HepG2 (cell line): ENCODE measurements around the gene MEX3A. TPM values are rescaled to one million over a fixed set of nuclear protein-coding genes. Genes with fewer than 3 reads are reported as not detected.

ENCODE experiments used
- ATAC-seq: fragments of 200-7000 bp; cut with Tn5 transposase; 3 replicates; pipeline ENCODE4 v1.9.1; 2020; ENCODE audit warnings: mild to moderate bottlenecking, moderate library complexity
- BruUV-seq: library from RNA; stranded (reverse); fragments of 400-500 nt; replicated peaks from 2 replicates; lab custom pipeline; 2021; lab: Mats Ljungman, UMichigan
- CTCF ChIA-PET: fragments of 300-600 bp; formaldehyde crosslinking; extraction: SDS; loops from one replicate; lab custom pipeline; 2021; ENCODE audit warnings: low total read pairs, inconsistent platforms, low intra/inter-chr PET ratio; lab: Yijun Ruan, JAX
- POLR2A ChIA-PET: fragments of 350-600 bp; sonication (Branson Sonifier 250); formaldehyde crosslinking; loops from one replicate; lab custom pipeline; 2020; ENCODE audit warnings: antibody characterized with exemption, inconsistent platforms; lab: Yijun Ruan, JAX
- DNase-seq: peaks from one replicate; pipeline ENCODE4 v3.0.0-alpha.2; 2015; ENCODE audit warnings: low spot score
- FAIRE-seq: peaks from 3 replicates; lab custom pipeline; 2011; peaks lifted over from hg19 to GRCh38; lab: Jason Lieb, UNC
- H2AFZ ChIP-seq: one replicate; pipeline ENCODE4 v1.6.1; 2011; ENCODE audit warnings: low read length, inconsistent platforms
- H3K27ac ChIP-seq: fragments of 300-600 bp; 3 replicates; pipeline ENCODE4 v1.8.0; 2011; ENCODE audit warnings: mixed run types, mild to moderate bottlenecking, mixed read lengths, low read length, inconsistent platforms; ENCODE audit not compliant: insufficient read depth; ENCODE audit errors: extremely low read length
- H3K27me3 ChIP-seq, 2 experiments: fragments of 200-600 bp in 1 of 2; 2 replicates in 1 of 2; 3 replicates in 1 of 2; pipeline versions ENCODE4 v1.6.0 to v1.8.0; 2011; ENCODE audit warnings: low read length in 2 of 2, mild to moderate bottlenecking in 2 of 2, moderate library complexity in 2 of 2, inconsistent platforms in 1 of 2; ENCODE audit not compliant: insufficient read depth in 2 of 2, control insufficient read depth in 1 of 2
- H3K36me3 ChIP-seq, 2 experiments: fragments of 200-600 bp in 1 of 2; replicated peaks in 1 of 2; 2 replicates in 1 of 2; 3 replicates in 1 of 2; pipeline versions ENCODE4 v1.5.1 to v1.8.0; 2011; ENCODE audit warnings: low read length in 2 of 2, inconsistent platforms in 1 of 2; ENCODE audit not compliant: insufficient read depth in 2 of 2, control insufficient read depth in 1 of 2
- H3K4me1 ChIP-seq: 2 replicates; pipeline ENCODE4 v1.5.1; 2012; ENCODE audit warnings: low read length, inconsistent platforms; ENCODE audit not compliant: insufficient read depth
- H3K4me2 ChIP-seq: 2 replicates; pipeline ENCODE4 v1.6.0; 2011; ENCODE audit warnings: low read depth, low read length, inconsistent platforms
- H3K4me3 ChIP-seq, 3 experiments: fragments of 200-600 bp in 1 of 3; sonication (generic), shearing (Covaris generic) in 1 of 3; replicated peaks in 1 of 3; 2 replicates each; pipeline ENCODE4 v1.5.1; 2011 to 2016; ENCODE audit warnings: low read length in 3 of 3, inconsistent platforms in 2 of 3, low read depth in 2 of 3, mild to moderate bottlenecking in 2 of 3, control low read depth in 1 of 3, mixed read lengths in 1 of 3; ENCODE audit not compliant: insufficient read depth in 1 of 3
- H3K79me2 ChIP-seq: one replicate; pipeline ENCODE4 v1.6.1; 2011; ENCODE audit warnings: low read length, inconsistent platforms; ENCODE audit not compliant: insufficient read depth
- H3K9ac ChIP-seq: 2 replicates; pipeline ENCODE4 v1.6.0; 2011; ENCODE audit warnings: mild to moderate bottlenecking, low read depth, low read length, inconsistent platforms; ENCODE audit not compliant: insufficient read depth
- H3K9me3 ChIP-seq: 2 replicates; pipeline ENCODE4 v1.5.1; 2012; ENCODE audit warnings: mild to moderate bottlenecking, low read length
- H4K20me1 ChIP-seq: 2 replicates; pipeline ENCODE4 v1.6.0; 2011; ENCODE audit warnings: inconsistent platforms, mild to moderate bottlenecking, low read length, moderate library complexity; ENCODE audit not compliant: insufficient read depth
- ARNTL ChIP-seq: sonication (generic); formaldehyde crosslinking; IDR thresholded peaks from 2 replicates; pipeline ENCODE4 v1.4.0; 2020; ENCODE audit warnings: mild to moderate bottlenecking, missing genetic modification reagents
- DPF2 ChIP-seq: sonication (generic); formaldehyde crosslinking; IDR thresholded peaks from 2 replicates; pipeline ENCODE4 v1.4.0; 2020; ENCODE audit warnings: mild to moderate bottlenecking, low read depth, missing genetic modification reagents, borderline replicate concordance
- HOXA5 ChIP-seq: sonication (generic); formaldehyde crosslinking; IDR thresholded peaks from 2 replicates; pipeline ENCODE4 v1.4.0; 2020; ENCODE audit warnings: missing genetic modification reagents
- ISL2 ChIP-seq: sonication (generic); formaldehyde crosslinking; IDR thresholded peaks from 2 replicates; pipeline ENCODE4 v1.5.0; 2020; ENCODE audit warnings: missing genetic modification reagents
- KDM5B ChIP-seq: sonication (generic); formaldehyde crosslinking; IDR thresholded peaks from 2 replicates; pipeline ENCODE4 v1.4.0; 2020; ENCODE audit warnings: missing genetic modification reagents, mild to moderate bottlenecking, borderline replicate concordance
- MXD4 ChIP-seq: IDR thresholded peaks from 2 replicates; pipeline ENCODE4 v1.6.1; 2016; ENCODE audit warnings: mild to moderate bottlenecking, missing biosample characterization, missing genetic modification reagents
- NFE2L2 ChIP-seq: fragments of 150-350 bp; IDR thresholded peaks from 2 replicates; pipeline ENCODE4 v1.6.1; 2014; ENCODE audit warnings: low read length
- NFKBIZ ChIP-seq: IDR thresholded peaks from 2 replicates; pipeline ENCODE4 v1.6.1; 2018; ENCODE audit warnings: missing genetic modification reagents, missing compliant biosample characterization
- PHF21A ChIP-seq: sonication (generic); formaldehyde crosslinking; IDR thresholded peaks from 2 replicates; pipeline ENCODE4 v1.5.0; 2020; ENCODE audit warnings: mild to moderate bottlenecking, missing genetic modification reagents
- PITX1 ChIP-seq: sonication (generic); formaldehyde crosslinking; IDR thresholded peaks from 2 replicates; pipeline ENCODE4 v1.5.1; 2020; ENCODE audit warnings: mild to moderate bottlenecking, missing genetic modification reagents
- TOE1 ChIP-seq: sonication (generic); formaldehyde crosslinking; IDR thresholded peaks from 2 replicates; pipeline ENCODE4 v1.4.0; 2020; ENCODE audit warnings: mild to moderate bottlenecking, missing genetic modification reagents
- ZFP1 ChIP-seq: IDR thresholded peaks from 2 replicates; pipeline ENCODE4 v1.6.1; 2016
- ZNF230 ChIP-seq: sonication (generic); formaldehyde crosslinking; IDR thresholded peaks from 2 replicates; pipeline ENCODE4 v1.4.0; 2020; ENCODE audit warnings: mild to moderate bottlenecking, missing genetic modification reagents
- ZNF691 ChIP-seq: sonication (generic); formaldehyde crosslinking; IDR thresholded peaks from 2 replicates; pipeline ENCODE4 v1.4.0; 2020; ENCODE audit warnings: missing genetic modification reagents, low read depth, mild to moderate bottlenecking, borderline replicate concordance
- ZNF7 ChIP-seq: IDR thresholded peaks from 2 replicates; pipeline ENCODE4 v1.6.1; 2016; ENCODE audit warnings: missing biosample characterization, missing genetic modification reagents
- ZSCAN21 ChIP-seq: sonication (generic); formaldehyde crosslinking; IDR thresholded peaks from 2 replicates; pipeline ENCODE4 v1.8.0; 2022; ENCODE audit warnings: mild to moderate bottlenecking, missing genetic modification reagents, moderate library complexity, borderline replicate concordance
- WGBS: methylation state at CpG from one replicate; pipeline ENCODE4 v1.1.6; 2017; ENCODE audit warnings: low lambda C conversion rate; 5-methylcytosine and 5-hydroxymethylcytosine counted together
- in situ Hi-C: cut with HindIII; loops from 2 replicates; pipeline ENCODE4 v1.10.0; 2017; ENCODE audit warnings: low pct_unique_long_range_greater_than_20kb; ENCODE audit not compliant: extremely low pct_ligation_motif_present
- intact Hi-C: fragments of 100-400 bp; cut with micrococcal nuclease; formaldehyde crosslinking; loops from one replicate; pipeline ENCODE4 v1.10.0; 2022; ENCODE audit not compliant: unreplicated experiment
- polyA plus RNA-seq, 8 experiments: library from polyadenylated mRNA; depleted of rRNA in 3 of 8; stranded (reverse) in 7 of 8; unstranded in 1 of 8; fragments of >200 nt; fragmentation: Illumina TruSeq in 4 of 8; extraction: Trizol in 4 of 8; gene quantifications; 2 replicates each; pipeline versions ENCODE4 v1.2.1 to v1.2.3, GENCODE V29; 2011 to 2016; ENCODE audit warnings: low read depth in 4 of 8, missing spikeins in 1 of 8, mixed read lengths in 1 of 8; ENCODE audit not compliant: insufficient read depth in 1 of 8
- total RNA-seq, 5 experiments: library from RNA; depleted of rRNA; stranded (reverse); fragments of >200 nt; fragmentation: Illumina TruSeq; extraction: Trizol; gene quantifications; 2 replicates each; pipeline ENCODE4 v1.2.3, GENCODE V29; 2016; ENCODE audit warnings: low read depth in 1 of 5
- TF ChIP-seq, protein P1 (sequence below): sonication (generic); formaldehyde crosslinking; IDR thresholded peaks from 2 replicates; pipeline ENCODE4 v1.5.1; 2020; ENCODE audit warnings: mild to moderate bottlenecking, missing genetic modification reagents, moderate library complexity
- TF ChIP-seq, protein P2 (sequence below): IDR thresholded peaks from 2 replicates; pipeline ENCODE4 v1.6.1; 2016; ENCODE audit warnings: missing compliant biosample characterization, missing genetic modification reagents, borderline replicate concordance

MEX3A gene
- total and polyA plus RNA-seq, 2 of the 13 experiments (the other 11 are each of a cell fraction or from before 2014, with no cell fraction given): 7.6 to 9.1 TPM

DNA sequence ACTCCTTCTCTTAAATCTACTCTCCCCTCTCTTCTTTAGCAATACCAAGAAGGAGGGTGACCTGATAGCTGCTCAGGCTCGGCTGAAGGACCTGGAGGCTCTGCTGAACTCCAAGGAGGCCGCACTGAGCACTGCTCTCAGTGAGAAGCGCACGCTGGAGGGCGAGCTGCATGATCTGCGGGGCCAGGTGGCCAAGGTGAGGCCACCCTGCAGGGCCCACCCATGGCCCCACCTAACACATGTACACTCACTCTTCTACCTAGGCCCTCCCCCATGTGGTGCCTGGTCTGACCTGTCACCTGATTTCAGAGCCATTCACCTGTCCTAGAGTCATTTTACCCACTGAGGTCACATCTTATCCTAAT is 48.3 kb upstream of the MEX3A start:
- POLR2A ChIA-PET: interaction anchor here (0.6 to 6.0 kb wide), 15 partner anchors 11 to 274 kb away, joined by 3 to 113 read pairs (median 5); partner anchors contain the start of genes GON4L, KHDC4, LMNA and MEX3A
- WGBS: 87% methylated on average over 6 of the region's 6 CpGs
- H3K79me2 ChIP-seq: peaks cover 46% of the 10 kb centered on the region
- no peak overlapping the region for H2AFZ ChIP-seq
- no peaks in the 10 kb centered on the region for H3K9me3 ChIP-seq
- H3K4me1 ChIP-seq: peaks cover 52% of the 10 kb centered on the region
- FAIRE-seq (no peak), DNase-seq (no peak), ATAC-seq (no peak)
- H3K27me3 ChIP-seq: no peaks in the 10 kb centered on the region
- peak overlapping the region; percentile 93 for H3K27ac ChIP-seq
- in situ Hi-C loops (loop anchor here (5.0 kb wide), 1 partner anchor 33 kb away; no protein-coding TSS in a partner anchor), intact Hi-C loops (loop anchor here (1.0 to 2.0 kb wide), 3 partner anchors 16 to 40 kb away; partner anchors contain the start of gene LMNA)
- H3K9ac ChIP-seq: 0 out of 2 replicates have a peak overlapping the region, but pooled peaks have one; percentile 10
- peaks cover 11% of the 10 kb centered on the region; the same call in 1 of the 2 replicates for H4K20me1 ChIP-seq
- H3K36me3 ChIP-seq: peaks cover 27 to 51% of the 10 kb centered on the region in 2 experiments
- no peak overlapping the region for H3K4me3 ChIP-seq
- BruUV-seq: no TSS peak
- 0 out of 2 replicates have a peak overlapping the region, but pooled peaks have one; percentile 63 for H3K4me2 ChIP-seq
- CTCF ChIA-PET: interaction anchor here (0.7 to 4.5 kb wide), 4 partner anchors 35 to 94 kb away, joined by 3 to 92 read pairs (median 28); no protein-coding TSS in a partner anchor
- TF ChIP-seq, protein P1, sequence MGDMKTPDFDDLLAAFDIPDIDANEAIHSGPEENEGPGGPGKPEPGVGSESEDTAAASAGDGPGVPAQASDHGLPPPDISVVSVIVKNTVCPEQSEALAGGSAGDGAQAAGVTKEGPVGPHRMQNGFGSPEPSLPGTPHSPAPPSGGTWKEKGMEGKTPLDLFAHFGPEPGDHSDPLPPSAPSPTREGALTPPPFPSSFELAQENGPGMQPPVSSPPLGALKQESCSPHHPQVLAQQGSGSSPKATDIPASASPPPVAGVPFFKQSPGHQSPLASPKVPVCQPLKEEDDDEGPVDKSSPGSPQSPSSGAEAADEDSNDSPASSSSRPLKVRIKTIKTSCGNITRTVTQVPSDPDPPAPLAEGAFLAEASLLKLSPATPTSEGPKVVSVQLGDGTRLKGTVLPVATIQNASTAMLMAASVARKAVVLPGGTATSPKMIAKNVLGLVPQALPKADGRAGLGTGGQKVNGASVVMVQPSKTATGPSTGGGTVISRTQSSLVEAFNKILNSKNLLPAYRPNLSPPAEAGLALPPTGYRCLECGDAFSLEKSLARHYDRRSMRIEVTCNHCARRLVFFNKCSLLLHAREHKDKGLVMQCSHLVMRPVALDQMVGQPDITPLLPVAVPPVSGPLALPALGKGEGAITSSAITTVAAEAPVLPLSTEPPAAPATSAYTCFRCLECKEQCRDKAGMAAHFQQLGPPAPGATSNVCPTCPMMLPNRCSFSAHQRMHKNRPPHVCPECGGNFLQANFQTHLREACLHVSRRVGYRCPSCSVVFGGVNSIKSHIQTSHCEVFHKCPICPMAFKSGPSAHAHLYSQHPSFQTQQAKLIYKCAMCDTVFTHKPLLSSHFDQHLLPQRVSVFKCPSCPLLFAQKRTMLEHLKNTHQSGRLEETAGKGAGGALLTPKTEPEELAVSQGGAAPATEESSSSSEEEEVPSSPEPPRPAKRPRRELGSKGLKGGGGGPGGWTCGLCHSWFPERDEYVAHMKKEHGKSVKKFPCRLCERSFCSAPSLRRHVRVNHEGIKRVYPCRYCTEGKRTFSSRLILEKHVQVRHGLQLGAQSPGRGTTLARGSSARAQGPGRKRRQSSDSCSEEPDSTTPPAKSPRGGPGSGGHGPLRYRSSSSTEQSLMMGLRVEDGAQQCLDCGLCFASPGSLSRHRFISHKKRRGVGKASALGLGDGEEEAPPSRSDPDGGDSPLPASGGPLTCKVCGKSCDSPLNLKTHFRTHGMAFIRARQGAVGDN (CRISPR knock-in tag): peak; percentile 30; the same call in 1 of the 2 replicates
- peak; percentile 35; the same call in 1 of the 2 replicates for TF ChIP-seq PHF21A (CRISPR knock-in tag)
- TF ChIP-seq ZNF691 (CRISPR knock-in tag): 0 out of 2 replicates have a peak, but pooled peaks have one; percentile 12
- TF ChIP-seq PITX1 (CRISPR knock-in tag): no peak
- TF ChIP-seq, protein P2, sequence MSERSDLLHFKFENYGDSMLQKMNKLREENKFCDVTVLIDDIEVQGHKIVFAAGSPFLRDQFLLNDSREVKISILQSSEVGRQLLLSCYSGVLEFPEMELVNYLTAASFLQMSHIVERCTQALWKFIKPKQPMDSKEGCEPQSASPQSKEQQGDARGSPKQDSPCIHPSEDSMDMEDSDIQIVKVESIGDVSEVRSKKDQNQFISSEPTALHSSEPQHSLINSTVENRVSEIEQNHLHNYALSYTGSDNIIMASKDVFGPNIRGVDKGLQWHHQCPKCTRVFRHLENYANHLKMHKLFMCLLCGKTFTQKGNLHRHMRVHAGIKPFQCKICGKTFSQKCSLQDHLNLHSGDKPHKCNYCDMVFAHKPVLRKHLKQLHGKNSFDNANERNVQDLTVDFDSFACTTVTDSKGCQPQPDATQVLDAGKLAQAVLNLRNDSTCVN (CRISPR knock-in tag): no peak
- peak; percentile 5; the same call in 1 of the 2 replicates for TF ChIP-seq ZSCAN21 (CRISPR knock-in tag)
- no peak for TF ChIP-seq TOE1 (CRISPR knock-in tag)
- 0 out of 2 replicates have a peak, but pooled peaks have one; percentile 22 for TF ChIP-seq ZNF230 (CRISPR knock-in tag)
- TF ChIP-seq NFE2L2: no peak
- no peak for TF ChIP-seq ZFP1 (CRISPR knock-in tag)
- TF ChIP-seq ARNTL (CRISPR knock-in tag): 0 out of 2 replicates have a peak, but pooled peaks have one; percentile 13
- no peak for TF ChIP-seq DPF2 (CRISPR knock-in tag)
- TF ChIP-seq NFKBIZ (CRISPR knock-in tag): 0 out of 2 replicates have a peak, but pooled peaks have one; percentile 3
- no peak for TF ChIP-seq ZNF7 (CRISPR knock-in tag)
- TF ChIP-seq KDM5B (CRISPR knock-in tag): 0 out of 2 replicates have a peak, but pooled peaks have one; percentile 2
- 0 out of 2 replicates have a peak, but pooled peaks have one; percentile 2 for TF ChIP-seq ISL2 (CRISPR knock-in tag)
- TF ChIP-seq HOXA5 (CRISPR knock-in tag): no peak
- TF ChIP-seq MXD4 (CRISPR knock-in tag): peak; percentile 3; the same call in 1 of the 2 replicates
